RWPE2 (cell line): ENCODE results near the gene SOCS2.

ENCODE experiments used
- ATAC-seq: fragments of 200-7000 bp; cut with Tn5 transposase; 3 replicates; pipeline ENCODE4 v1.9.1; 2021; ENCODE audit warnings: low read depth
- DNase-seq: peaks from one replicate; pipeline ENCODE4 v3.0.0-alpha.2; 2020; ENCODE audit warnings: low spot score
- H3K27ac ChIP-seq: fragments of 450-650 bp; 2 replicates; pipeline ENCODE4 v1.5.1; 2017; ENCODE audit warnings: mild to moderate bottlenecking; ENCODE audit not compliant: poor library complexity, severe bottlenecking
- H3K27me3 ChIP-seq: fragments of 250-450 bp; sonication (Bioruptor Pico); 2 replicates; pipeline ENCODE4 v1.5.1; 2021; ENCODE audit warnings: mild to moderate bottlenecking, moderate library complexity; ENCODE audit not compliant: insufficient read depth, poor library complexity, severe bottlenecking
- H3K36me3 ChIP-seq: fragments of 250-450 bp; sonication (Bioruptor Pico); 2 replicates; pipeline ENCODE4 v1.5.1; 2020; ENCODE audit warnings: low read depth, mild to moderate bottlenecking, moderate library complexity
- H3K4me1 ChIP-seq: fragments of 250-450 bp; sonication (Bioruptor Pico); 2 replicates; pipeline ENCODE4 v1.5.1; 2021; ENCODE audit warnings: mild to moderate bottlenecking, moderate library complexity; ENCODE audit not compliant: insufficient read depth, poor library complexity, severe bottlenecking
- H3K4me3 ChIP-seq: fragments of 250-450 bp; sonication (Bioruptor Pico); 2 replicates; pipeline ENCODE4 v1.5.1; 2021; ENCODE audit warnings: mild to moderate bottlenecking, moderate library complexity; ENCODE audit not compliant: severe bottlenecking
- H3K9me3 ChIP-seq: fragments of 250-450 bp; sonication (Bioruptor Pico); 2 replicates; pipeline ENCODE4 v1.5.1; 2021; ENCODE audit warnings: mild to moderate bottlenecking, moderate library complexity; ENCODE audit not compliant: severe bottlenecking
- TF ChIP-seq, protein P1 (sequence below): fragments of 450-650 bp; IDR thresholded peaks from one replicate; pipeline ENCODE4 v1.5.1; 2017; ENCODE audit warnings: mild to moderate bottlenecking, moderate library complexity; ENCODE audit not compliant: poor library complexity, severe bottlenecking

The SOCS2 gene

DNA sequence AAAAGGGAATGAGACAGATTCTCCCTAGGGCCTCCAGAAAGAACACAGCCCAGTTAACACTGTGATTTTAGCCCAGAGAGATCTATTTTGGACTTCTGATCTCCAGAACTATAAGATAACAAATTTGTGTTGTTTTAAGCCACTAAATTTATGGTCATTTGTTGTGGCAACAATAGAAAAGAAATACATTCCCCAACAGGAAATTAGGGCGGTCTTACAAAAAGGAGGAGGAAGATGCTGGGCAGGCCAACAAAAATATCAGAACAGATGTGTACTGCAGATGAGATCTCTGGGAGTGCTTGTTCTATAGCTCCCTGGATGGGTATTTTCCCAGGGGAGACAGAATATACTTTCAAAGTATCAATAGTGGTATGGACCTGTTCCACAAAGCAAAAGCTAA lies 32.0 kb upstream of the SOCS2 start:
- no peaks in the 10 kb centered on the region for H3K27me3 ChIP-seq
- no peaks in the 10 kb centered on the region for H3K4me1 ChIP-seq

DNA sequence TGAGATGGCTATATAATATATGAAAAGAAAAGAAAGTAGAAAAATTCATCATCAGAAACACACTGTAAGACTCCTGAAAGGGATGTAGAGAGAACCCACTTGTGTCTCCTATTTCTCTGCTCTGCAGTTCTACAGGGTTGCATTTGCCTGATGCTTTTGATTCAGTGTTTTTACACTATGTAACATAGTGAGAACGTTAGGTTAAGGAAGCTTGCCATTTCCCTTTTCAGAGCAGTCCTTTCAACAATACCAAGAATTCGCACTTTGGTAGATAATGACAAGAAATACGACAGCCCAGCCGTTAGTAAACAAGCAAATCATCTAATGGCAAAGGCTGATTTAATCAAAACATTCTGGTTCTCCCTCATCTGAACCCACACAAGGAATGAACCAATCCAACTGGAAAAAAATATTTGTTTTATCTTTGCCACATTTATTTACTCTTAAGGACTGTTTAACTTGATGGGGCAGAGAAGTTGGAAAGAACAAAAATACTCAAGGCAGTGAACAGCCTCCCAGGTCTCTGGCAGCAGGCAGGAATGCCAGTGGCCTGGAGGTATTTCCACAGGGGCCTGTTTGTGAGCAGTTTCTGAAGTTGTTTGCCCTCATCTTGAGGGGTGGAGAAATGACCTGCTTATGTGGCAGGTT lies 30.8 kb upstream of the SOCS2 start:
- H3K27ac ChIP-seq, result no peak overlapping the region
- DNase-seq (no peak), ATAC-seq (no peak)
- H3K36me3 ChIP-seq, result no peaks in the 10 kb centered on the region
- no peak overlapping the region for H3K4me3 ChIP-seq
- TF ChIP-seq, protein P1, sequence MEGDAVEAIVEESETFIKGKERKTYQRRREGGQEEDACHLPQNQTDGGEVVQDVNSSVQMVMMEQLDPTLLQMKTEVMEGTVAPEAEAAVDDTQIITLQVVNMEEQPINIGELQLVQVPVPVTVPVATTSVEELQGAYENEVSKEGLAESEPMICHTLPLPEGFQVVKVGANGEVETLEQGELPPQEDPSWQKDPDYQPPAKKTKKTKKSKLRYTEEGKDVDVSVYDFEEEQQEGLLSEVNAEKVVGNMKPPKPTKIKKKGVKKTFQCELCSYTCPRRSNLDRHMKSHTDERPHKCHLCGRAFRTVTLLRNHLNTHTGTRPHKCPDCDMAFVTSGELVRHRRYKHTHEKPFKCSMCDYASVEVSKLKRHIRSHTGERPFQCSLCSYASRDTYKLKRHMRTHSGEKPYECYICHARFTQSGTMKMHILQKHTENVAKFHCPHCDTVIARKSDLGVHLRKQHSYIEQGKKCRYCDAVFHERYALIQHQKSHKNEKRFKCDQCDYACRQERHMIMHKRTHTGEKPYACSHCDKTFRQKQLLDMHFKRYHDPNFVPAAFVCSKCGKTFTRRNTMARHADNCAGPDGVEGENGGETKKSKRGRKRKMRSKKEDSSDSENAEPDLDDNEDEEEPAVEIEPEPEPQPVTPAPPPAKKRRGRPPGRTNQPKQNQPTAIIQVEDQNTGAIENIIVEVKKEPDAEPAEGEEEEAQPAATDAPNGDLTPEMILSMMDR, result no peak
- no peaks in the 10 kb centered on the region for H3K27me3 ChIP-seq
- no peaks in the 10 kb centered on the region for H3K9me3 ChIP-seq
- no peaks in the 10 kb centered on the region for H3K4me1 ChIP-seq

More for the DNA sequence above, 32.0 kb upstream of the SOCS2 start:
- Histone ChIP-seq H3K36me3 (no peaks in the 10 kb centered on the region), H3K4me3 (no peak overlapping the region), H3K27ac (no peak overlapping the region), H3K9me3 (no peaks in the 10 kb centered on the region)
- ATAC-seq (no peak), DNase-seq (no peak)
- TF ChIP-seq, protein P1, result no peak

DNA sequence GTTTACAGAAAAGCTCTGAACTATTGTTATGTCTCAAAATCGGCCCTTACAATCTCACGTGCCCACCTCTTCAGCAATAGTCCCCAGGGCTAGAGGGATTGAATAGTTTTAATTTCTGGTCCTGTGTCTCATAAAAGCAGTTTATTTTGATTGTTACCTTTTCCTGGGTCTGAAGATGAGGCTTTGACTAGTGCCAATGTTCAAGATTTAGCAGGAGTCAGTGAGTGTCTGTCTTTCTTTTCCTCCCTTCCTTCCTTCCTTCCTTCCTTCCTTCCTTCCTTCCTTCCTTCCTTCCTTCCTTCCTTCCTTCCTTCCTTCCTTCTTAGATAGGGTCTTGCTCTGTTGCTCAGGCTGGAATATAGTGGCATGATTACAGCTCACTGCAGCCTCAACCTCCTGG lies 24.7 kb upstream of the SOCS2 start:
- Histone ChIP-seq H3K4me3 (no peak overlapping the region), H3K27me3 (no peaks in the 10 kb centered on the region), H3K9me3 (no peaks in the 10 kb centered on the region), H3K4me1 (no peaks in the 10 kb centered on the region), H3K36me3 (no peaks in the 10 kb centered on the region), H3K27ac (no peak overlapping the region)
- no peak for ATAC-seq
- no peak for DNase-seq
- TF ChIP-seq, protein P1, result no peak

DNA sequence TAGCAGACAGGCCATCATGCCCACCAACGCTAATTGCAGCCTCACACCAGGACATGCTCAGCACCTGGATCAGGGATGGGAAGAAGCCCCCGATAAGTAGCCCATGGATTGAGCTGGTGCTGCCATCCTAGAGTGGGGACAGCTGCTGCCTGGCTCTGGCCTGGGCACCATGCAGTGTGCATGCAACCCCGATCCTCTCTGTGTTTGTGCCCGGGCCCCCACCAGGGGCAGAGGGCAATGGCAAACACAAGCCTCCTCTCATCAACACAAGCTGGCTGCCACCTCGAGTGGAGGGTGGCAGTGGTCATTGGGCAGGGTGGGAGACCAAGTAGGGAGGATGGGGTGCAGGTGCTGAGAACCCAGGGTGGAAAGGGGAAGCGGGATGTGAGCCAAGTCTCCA lies 23.3 kb upstream of the SOCS2 start:
- no peaks in the 10 kb centered on the region for H3K9me3 ChIP-seq
- no peak overlapping the region for H3K27ac ChIP-seq
- ATAC-seq (no peak), DNase-seq (no peak)
- no peaks in the 10 kb centered on the region for H3K4me1 ChIP-seq
- TF ChIP-seq, protein P1, result no peak
- no peaks in the 10 kb centered on the region for H3K36me3 ChIP-seq
- H3K4me3 ChIP-seq, result no peak overlapping the region
- H3K27me3 ChIP-seq, result no peaks in the 10 kb centered on the region
